Sigmoid colon (tissue), 7 donors: Measurements from ENCODE around the gene NEK9. TPM values are rescaled to one million over a fixed set of nuclear protein-coding genes. Genes with fewer than 3 reads are reported as not detected.

Experiments
- DNase-seq: peaks from one replicate; pipeline ENCODE4 v3.0.0-alpha.2; 2019
- H3K27ac ChIP-seq, 4 donors: fragments of 200-600 bp; sonication (generic); one replicate each; pipeline ENCODE4 v1.5.1; 2016 to 2019; ENCODE audit warnings: mild to moderate bottlenecking in 1 of 4
- H3K27me3 ChIP-seq, 3 donors: fragments of 200-600 bp; sonication (generic); one replicate each; pipeline ENCODE4 v1.5.1; 2019; ENCODE audit warnings: mild to moderate bottlenecking in 1 of 3
- H3K36me3 ChIP-seq, 4 donors: fragments of 200-600 bp; sonication (generic); one replicate each; pipeline ENCODE4 v1.5.1; 2016 to 2019
- H3K4me1 ChIP-seq, 4 donors: fragments of 200-600 bp; sonication (generic); one replicate each; pipeline ENCODE4 v1.5.1; 2017 to 2019
- H3K4me3 ChIP-seq, 4 donors: fragments of 200-600 bp; sonication (generic); one replicate each; pipeline ENCODE4 v1.5.1; 2017 to 2019; ENCODE audit warnings: mild to moderate bottlenecking in 2 of 4, moderate library complexity in 1 of 4
- H3K9me3 ChIP-seq, 4 donors: fragments of 200-600 bp in 3 of 4; sonication (generic) in 3 of 4; one replicate each; pipeline versions ENCODE4 v1.5.1 to v1.6.1; 2013 to 2019
- CTCF ChIP-seq, 4 experiments: fragments of 450-650 bp in 3 of 4; fragments of 200-600 bp in 1 of 4; IDR thresholded peaks; one replicate each; pipeline ENCODE4 v1.5.1; 2016 to 2019; ENCODE audit warnings: antibody characterized with exemption in 4 of 4, mild to moderate bottlenecking in 3 of 4, moderate library complexity in 2 of 4
- EP300 ChIP-seq, 4 donors: sonication (generic); formaldehyde crosslinking; IDR thresholded peaks; one replicate each; pipeline ENCODE4 v1.6.1; 2017; ENCODE audit warnings: antibody characterized with exemption in 4 of 4
- POLR2A ChIP-seq, 2 donors: fragments of 450-650 bp; IDR thresholded peaks; one replicate each; pipeline ENCODE4 v1.6.1; 2016; ENCODE audit warnings: antibody characterized with exemption in 2 of 2, mild to moderate bottlenecking in 2 of 2, moderate library complexity in 2 of 2
- POLR2AphosphoS5 ChIP-seq, 4 donors: sonication (generic); formaldehyde crosslinking; IDR thresholded peaks; one replicate each; pipeline ENCODE4 v1.6.1; 2017; ENCODE audit warnings: antibody characterized with exemption in 4 of 4
- WGBS, 2 donors: extraction: QIAGEN DNeasy Blood & Tissue Kit; methylation state at CpG; one replicate each; pipeline ENCODE4 v1.1.7; 2013; 5-methylcytosine and 5-hydroxymethylcytosine counted together
- intact Hi-C: fragments of 100-400 bp; cut with DNase I; formaldehyde crosslinking; loops from one replicate; pipeline ENCODE4 v1.15.1; 2023
- polyA plus RNA-seq, 3 donors: library from polyadenylated mRNA; stranded (reverse); fragments of 200-250 nt; gene quantifications; one replicate each; pipeline ENCODE4 v1.2.3, GENCODE V29; 2013
- total RNA-seq, 4 donors: library from RNA; depleted of rRNA; stranded (reverse); fragments of >200 nt; gene quantifications; one replicate each; pipeline ENCODE4 v1.1.0, GENCODE V29; 2016
- donor health status: healthy with polysubstance abuse.
- donor health status: Bipolar disorder and iron deficiency.
- donor health status: healthy.

Gene NEK9
- total and polyA plus RNA-seq, 7 donors, result 9.0 to 66.7 (median 54.4) TPM

GRCh38 chr14:75088566-75089373 lies 38.1 kb downstream of the NEK9 start:
- Histone ChIP-seq H3K4me1 (no peaks in the 10 kb centered on the region), H3K4me3 (no peak overlapping the region), H3K36me3 (peaks cover 35 to 98% (median 58%) of the 10 kb centered on the region in 4 donors), H3K27me3 (no peaks in the 10 kb centered on the region), H3K9me3 (no peaks in the 10 kb centered on the region), H3K27ac (no peak overlapping the region)
- intact Hi-C loops, result loop anchor here (2.0 kb wide), 1 partner anchor 142 kb away; no protein-coding TSS in a partner anchor
- 69 to 78% methylated on average over 7 of the region's 7 CpGs for WGBS, 2 donors
- TF ChIP-seq CTCF (IDR thresholded peaks at IDR 0.05), result peak; percentile 36 to 76 (median 72)
- TF ChIP-seq POLR2A (IDR thresholded peaks at IDR 0.05), result no peak
- no peak for DNase-seq

DNA sequence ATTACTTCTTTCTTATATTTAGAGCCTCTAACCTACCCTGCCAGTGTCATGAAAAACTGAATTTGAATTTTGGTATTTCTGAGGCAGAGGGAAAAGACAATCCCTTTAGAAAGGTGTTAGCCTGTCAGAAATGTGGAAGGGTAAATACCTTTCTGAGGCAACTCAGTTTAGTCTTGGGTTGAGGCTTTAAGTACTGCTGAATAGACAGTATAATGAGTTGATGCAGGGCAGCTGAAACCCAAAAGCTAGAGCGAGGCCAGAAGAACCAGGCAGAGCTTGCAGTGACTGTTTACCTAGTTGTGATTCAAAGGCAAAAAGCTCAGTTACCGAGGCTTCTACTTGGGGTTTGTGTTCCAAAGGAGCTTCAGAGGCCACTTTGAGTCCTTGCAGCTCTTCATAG lies 38.7 kb downstream of the NEK9 start:
- H3K9me3 ChIP-seq, result no peaks in the 10 kb centered on the region
- no peak overlapping the region for H3K27ac ChIP-seq
- no peaks in the 10 kb centered on the region for H3K27me3 ChIP-seq
- intact Hi-C loops, result loop anchor here (2.0 kb wide), 1 partner anchor 141 kb away; no protein-coding TSS in a partner anchor
- peaks cover 32 to 98% (median 60%) of the 10 kb centered on the region in 4 donors for H3K36me3 ChIP-seq
- H3K4me1 ChIP-seq, result no peaks in the 10 kb centered on the region
- 90 to 93% methylated on average over 2 of the region's 2 CpGs for WGBS, 2 donors
- no peak overlapping the region for H3K4me3 ChIP-seq
- TF ChIP-seq POLR2A (IDR thresholded peaks at IDR 0.05) (no peak), CTCF (IDR thresholded peaks at IDR 0.05) (no peak), POLR2AphosphoS5 (IDR thresholded peaks at IDR 0.05) (no peak), EP300 (IDR thresholded peaks at IDR 0.05) (no peak)
- DNase-seq, result no peak

DNA sequence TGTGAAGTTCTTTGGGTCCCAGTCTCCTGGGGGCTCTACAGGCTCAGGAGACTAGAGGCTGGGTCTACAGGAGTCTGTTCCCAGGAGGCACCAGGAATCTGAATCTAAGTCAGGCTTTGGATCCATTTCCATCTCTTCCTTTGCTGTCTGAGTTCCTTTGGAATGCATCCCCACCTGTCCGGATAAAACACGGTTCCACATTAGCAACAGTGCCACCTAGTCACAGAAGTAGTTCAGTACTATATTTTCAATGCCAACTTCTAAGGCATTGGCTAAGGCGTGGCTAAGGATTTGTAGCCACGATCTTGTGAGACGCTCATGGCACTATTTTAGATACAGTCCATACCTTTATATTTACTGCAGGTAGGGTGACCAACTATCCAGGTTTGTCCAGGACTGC lies 42.3 kb downstream of the NEK9 start:
- Histone ChIP-seq H3K4me3 (no peak overlapping the region), H3K4me1 (peaks cover 0 to 21% (median 16%) of the 10 kb centered on the region in 4 donors), H3K27ac (no peak overlapping the region), H3K36me3 (peaks cover 23 to 69% (median 46%) of the 10 kb centered on the region in 4 donors), H3K27me3 (no peaks in the 10 kb centered on the region), H3K9me3 (no peaks in the 10 kb centered on the region)
- TF ChIP-seq POLR2A (IDR thresholded peaks at IDR 0.05) (no peak), CTCF (IDR thresholded peaks at IDR 0.05) (peak in 1 of 4 experiments; percentile 9)
- intact Hi-C loops, result loop anchor here (5.0 kb wide), 1 partner anchor 37 kb away; no protein-coding TSS in a partner anchor
- 20 to 64% methylated on average over 5 of the region's 5 CpGs for WGBS, 2 donors
- no peak for DNase-seq

DNA sequence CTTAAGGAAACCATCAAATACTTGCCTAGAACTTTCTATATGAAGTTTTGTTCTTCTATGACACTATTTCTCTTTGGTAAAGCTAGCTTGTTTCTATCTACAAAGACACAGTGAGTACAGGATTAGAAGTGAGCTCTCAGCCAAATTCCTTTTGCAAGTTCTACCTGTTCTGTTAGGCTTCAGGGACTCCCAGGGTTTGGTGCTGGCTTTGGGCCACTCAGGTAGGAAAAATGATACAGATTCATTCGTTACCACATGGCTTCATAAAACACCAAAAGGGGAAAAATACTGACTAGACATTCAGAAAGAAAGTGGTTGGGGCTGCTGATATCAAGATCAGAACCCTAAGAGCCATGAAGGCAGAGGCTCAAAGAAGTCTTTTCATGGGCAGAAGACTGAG lies 43.6 kb downstream of the NEK9 start:
- H3K9me3 ChIP-seq, result no peaks in the 10 kb centered on the region
- H3K4me3 ChIP-seq, result no peak overlapping the region
- H3K4me1 ChIP-seq, result peaks cover 0 to 27% (median 19%) of the 10 kb centered on the region in 4 donors
- 89 to 95% methylated on average over 1 of the region's 1 CpG for WGBS, 2 donors
- H3K27me3 ChIP-seq, result no peaks in the 10 kb centered on the region
- TF ChIP-seq EP300 (IDR thresholded peaks at IDR 0.05) (no peak), POLR2A (IDR thresholded peaks at IDR 0.05) (no peak), CTCF (IDR thresholded peaks at IDR 0.05) (no peak), POLR2AphosphoS5 (IDR thresholded peaks at IDR 0.05) (no peak)
- H3K27ac ChIP-seq, result no peak overlapping the region
- DNase-seq, result no peak
- peaks cover 23 to 58% (median 44%) of the 10 kb centered on the region in 4 donors for H3K36me3 ChIP-seq
- intact Hi-C loops, result loop anchor here (5.0 kb wide), 1 partner anchor 36 kb away; no protein-coding TSS in a partner anchor
